Stomach (tissue), 9 donors: ENCODE measurements around the gene EPHB1. TPM values are rescaled to one million over a fixed set of nuclear protein-coding genes. Genes with fewer than 3 reads are reported as not detected.

Experiments
- DNase-seq, 2 donors: peaks; one replicate each; pipeline versions ENCODE4 v3.0.0 to v3.0.0-alpha.2; 2013 to 2019
- H3K27ac ChIP-seq, 5 donors: fragments of 200-600 bp in 4 of 5; sonication (generic) in 4 of 5; one replicate each; pipeline ENCODE4 v1.5.1; 2013 to 2019; ENCODE audit warnings: mild to moderate bottlenecking in 1 of 5, moderate library complexity in 1 of 5
- H3K27me3 ChIP-seq, 3 donors: fragments of 200-600 bp; sonication (generic); one replicate each; pipeline ENCODE4 v1.5.1; 2017 to 2019; ENCODE audit warnings: mixed run types in 1 of 3
- H3K36me3 ChIP-seq, 4 donors: fragments of 200-600 bp; sonication (generic); 1 replicate in 3 of 4; 2 replicates in 1 of 4; pipeline ENCODE4 v1.5.1; 2016 to 2019
- H3K4me1 ChIP-seq, 4 donors: fragments of 200-600 bp; sonication (generic); one replicate each; pipeline ENCODE4 v1.5.1; 2016 to 2019
- H3K4me3 ChIP-seq, 4 donors: fragments of 200-600 bp; sonication (generic) in 3 of 4; one replicate each; pipeline ENCODE4 v1.5.1; 2016 to 2019; ENCODE audit warnings: mild to moderate bottlenecking in 1 of 4
- H3K9me3 ChIP-seq, 4 donors: fragments of 200-600 bp; sonication (generic); one replicate each; pipeline ENCODE4 v1.5.1; 2016 to 2019
- CTCF ChIP-seq, 7 experiments: fragments of 450-650 bp in 4 of 7; fragments of 200-600 bp in 3 of 7; sonication (generic) in 3 of 7; IDR thresholded peaks; one replicate each; pipeline ENCODE4 v1.5.1; 2016 to 2019; ENCODE audit warnings: antibody characterized with exemption in 7 of 7, control low read depth in 2 of 7, mild to moderate bottlenecking in 1 of 7
- EP300 ChIP-seq: sonication (generic); formaldehyde crosslinking; IDR thresholded peaks from one replicate; pipeline ENCODE4 v1.6.1; 2017; ENCODE audit warnings: antibody characterized with exemption
- POLR2A ChIP-seq, 4 donors: fragments of 450-650 bp; IDR thresholded peaks; one replicate each; pipeline ENCODE4 v1.6.1; 2016; ENCODE audit warnings: antibody characterized with exemption in 4 of 4, control low read depth in 2 of 4, mild to moderate bottlenecking in 1 of 4, moderate library complexity in 1 of 4
- POLR2AphosphoS5 ChIP-seq, 3 donors: sonication (generic); formaldehyde crosslinking; IDR thresholded peaks; one replicate each; pipeline ENCODE4 v1.6.1; 2016; ENCODE audit warnings: antibody characterized with exemption in 3 of 3
- WGBS, 5 donors: extraction: QIAGEN DNeasy Blood & Tissue Kit in 3 of 5; methylation state at CpG; one replicate each; pipeline versions ENCODE4 v1.1.5 to v1.1.7; 2013 to 2018; 5-methylcytosine and 5-hydroxymethylcytosine counted together
- intact Hi-C: fragments of 100-400 bp; cut with DNase I; formaldehyde crosslinking; loops from one replicate; pipeline ENCODE4 v1.15.1; 2023; ENCODE audit warnings: low total_unique reads
- polyA plus RNA-seq, 3 donors: library from polyadenylated mRNA; stranded (reverse); fragments of 200-250 nt; gene quantifications; one replicate each; pipeline ENCODE4 v1.2.3, GENCODE V29; 2013
- total RNA-seq, 5 donors: library from RNA; depleted of rRNA; stranded (reverse); fragments of >200 nt; gene quantifications; one replicate each; pipeline versions ENCODE4 v1.1.0 to v1.2.3, GENCODE V29; 2014 to 2016
- donor health status: healthy with polysubstance abuse.
- donor health status: Bipolar disorder and iron deficiency.
- donor health status: healthy.

Gene EPHB1
- total and polyA plus RNA-seq, 8 donors = 0.13 to 2.3 (median 1.0) TPM; not detected in 4

GRCh38 chr3:135140591-135140990 is 345.5 kb downstream of the EPHB1 start:
- H3K36me3 ChIP-seq = no peaks in the 10 kb centered on the region
- TF ChIP-seq POLR2AphosphoS5 (IDR thresholded peaks at IDR 0.05) (no peak), CTCF (IDR thresholded peaks at IDR 0.05) (no peak), POLR2A (IDR thresholded peaks at IDR 0.05) (no peak)
- H3K27ac ChIP-seq = no peak overlapping the region
- no peaks in the 10 kb centered on the region for H3K9me3 ChIP-seq
- 93 to 99% (median 95%) methylated on average over 3 of the region's 3 CpGs for WGBS, 5 donors
- H3K27me3 ChIP-seq = no peaks in the 10 kb centered on the region
- H3K4me3 ChIP-seq = no peak overlapping the region
- DNase-seq = no peak
- H3K4me1 ChIP-seq = no peaks in the 10 kb centered on the region
- intact Hi-C loops = no loop called here

GRCh38 chr3:135141160-135141559 is 346.1 kb downstream of the EPHB1 start:
- no peak for DNase-seq
- Histone ChIP-seq H3K9me3 (no peaks in the 10 kb centered on the region), H3K4me1 (no peaks in the 10 kb centered on the region), H3K27ac (no peak overlapping the region), H3K27me3 (no peaks in the 10 kb centered on the region), H3K4me3 (no peak overlapping the region), H3K36me3 (no peaks in the 10 kb centered on the region)
- TF ChIP-seq POLR2AphosphoS5 (IDR thresholded peaks at IDR 0.05) (no peak), EP300 (no peak)
- WGBS, 5 donors = 61 to 84% (median 79%) methylated on average over 4 to 5 of the region's 5 CpGs
- intact Hi-C loops = no loop called here

- Histone ChIP-seq H3K9me3 (no peaks in the 10 kb centered on the region), H3K36me3 (no peaks in the 10 kb centered on the region), H3K4me1 (no peaks in the 10 kb centered on the region), H3K27me3 (no peaks in the 10 kb centered on the region), H3K27ac (no peak overlapping the region), H3K4me3 (no peak overlapping the region)
- 72 to 84% (median 79%) methylated on average over 2 of the region's 2 CpGs for whole genome bisulfite sequencing, 5 donors
- TF ChIP-seq POLR2A (IDR thresholded peaks at IDR 0.05) = no peak
- TF ChIP-seq EP300 = no peak
- no peak for TF ChIP-seq CTCF (IDR thresholded peaks at IDR 0.05)
- TF ChIP-seq POLR2AphosphoS5 (IDR thresholded peaks at IDR 0.05) = no peak
- no peak for DNase-seq
- intact Hi-C loops = no loop called here
Measured at GRCh38 chr3:135141672-135142071, 346.6 kb downstream of the EPHB1 start.

GRCh38 chr3:135142530-135142929 is 347.5 kb downstream of the EPHB1 start:
- H3K9me3 ChIP-seq = no peaks in the 10 kb centered on the region
- H3K27me3 ChIP-seq = no peaks in the 10 kb centered on the region
- no peak for DNase-seq
- H3K4me3 ChIP-seq = no peak overlapping the region
- intact Hi-C loops = no loop called here
- no peaks in the 10 kb centered on the region for H3K4me1 ChIP-seq
- WGBS, 5 donors = 63 to 87% (median 77%) methylated on average over 5 of the region's 5 CpGs
- no peak overlapping the region for H3K27ac ChIP-seq
- no peaks in the 10 kb centered on the region for H3K36me3 ChIP-seq
- TF ChIP-seq POLR2AphosphoS5 (IDR thresholded peaks at IDR 0.05) = no peak
- TF ChIP-seq EP300 = no peak

GRCh38 chr3:135143474-135143873 is 348.4 kb downstream of the EPHB1 start:
- 50 to 71% (median 67%) methylated on average over 2 of the region's 2 CpGs for WGBS, 5 donors
- no peak overlapping the region for H3K4me3 ChIP-seq
- no peaks in the 10 kb centered on the region for H3K4me1 ChIP-seq
- no peak overlapping the region for H3K27ac ChIP-seq
- TF ChIP-seq EP300 (no peak), POLR2A (IDR thresholded peaks at IDR 0.05) (no peak), POLR2AphosphoS5 (IDR thresholded peaks at IDR 0.05) (no peak), CTCF (IDR thresholded peaks at IDR 0.05) (no peak)
- no peaks in the 10 kb centered on the region for H3K36me3 ChIP-seq
- H3K9me3 ChIP-seq = no peaks in the 10 kb centered on the region
- DNase-seq = no peak
- intact Hi-C loops = no loop called here
- no peaks in the 10 kb centered on the region for H3K27me3 ChIP-seq
